Ishikawa (cell line): ENCODE data around the gene KRTAP9-6.

Experiments used
- CEBPB ChIP-seq: IDR thresholded peaks from 2 replicates; pipeline ENCODE4 v1.6.1; 2012
- CREB1 ChIP-seq: IDR thresholded peaks from 2 replicates; pipeline ENCODE4 v1.6.1; 2012; ENCODE audit warnings: low read depth
- EGR1 ChIP-seq: IDR thresholded peaks from 2 replicates; pipeline ENCODE4 v1.6.1; 2012
- EP300 ChIP-seq: IDR thresholded peaks from 2 replicates; pipeline ENCODE4 v1.6.1; 2012; ENCODE audit warnings: borderline replicate concordance
- FOXM1 ChIP-seq: IDR thresholded peaks from 2 replicates; pipeline ENCODE4 v1.6.1; 2012; ENCODE audit warnings: low read depth, borderline replicate concordance
- NFIC ChIP-seq: IDR thresholded peaks from 2 replicates; pipeline ENCODE4 v1.6.1; 2012
- RAD21 ChIP-seq: IDR thresholded peaks from 2 replicates; pipeline ENCODE4 v1.6.1; 2012; ENCODE audit warnings: low read depth
- REST ChIP-seq: IDR thresholded peaks from 2 replicates; pipeline ENCODE4 v1.6.1; 2012; ENCODE audit warnings: low read depth, mild to moderate bottlenecking
- TAF1 ChIP-seq: IDR thresholded peaks from 2 replicates; pipeline ENCODE4 v1.6.1; 2012; ENCODE audit warnings: low read depth, mild to moderate bottlenecking
- TCF12 ChIP-seq: IDR thresholded peaks from 2 replicates; pipeline ENCODE4 v1.6.1; 2012; ENCODE audit warnings: low read depth
- TEAD4 ChIP-seq: IDR thresholded peaks from 2 replicates; pipeline ENCODE4 v1.6.1; 2012
- USF1 ChIP-seq: IDR thresholded peaks from 2 replicates; pipeline ENCODE4 v1.6.1; 2012
- YY1 ChIP-seq: IDR thresholded peaks from 2 replicates; pipeline ENCODE4 v1.6.1; 2012; ENCODE audit warnings: low read depth
- ZBTB7A ChIP-seq: IDR thresholded peaks from 2 replicates; pipeline ENCODE4 v1.6.1; 2012; ENCODE audit warnings: low read depth
- TF ChIP-seq, protein P1 (sequence below): IDR thresholded peaks from 2 replicates; pipeline ENCODE4 v1.6.1; 2012

KRTAP9-6 gene

GRCh38 chr17:41307647-41308046 lies 42.5 kb downstream of the KRTAP9-6 start:
- TF ChIP-seq TAF1 (no peak), TEAD4 (no peak), YY1 (no peak), ZBTB7A (no peak), CEBPB (no peak), NFIC (no peak), TCF12 (no peak), FOXM1 (no peak), RAD21 (no peak)

- no peak for TF ChIP-seq RAD21
- no peak for TF ChIP-seq CEBPB
- TF ChIP-seq EP300: no peak
- no peak for TF ChIP-seq USF1
- TF ChIP-seq TCF12: no peak
- no peak for TF ChIP-seq NFIC
- TF ChIP-seq FOXM1: no peak
- no peak for TF ChIP-seq REST
- TF ChIP-seq TAF1: no peak
- TF ChIP-seq, protein P1, sequence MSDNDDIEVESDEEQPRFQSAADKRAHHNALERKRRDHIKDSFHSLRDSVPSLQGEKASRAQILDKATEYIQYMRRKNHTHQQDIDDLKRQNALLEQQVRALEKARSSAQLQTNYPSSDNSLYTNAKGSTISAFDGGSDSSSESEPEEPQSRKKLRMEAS: no peak
- TF ChIP-seq CREB1: no peak
- TF ChIP-seq TEAD4: no peak
- no peak for TF ChIP-seq EGR1
- TF ChIP-seq YY1: no peak
Measured at GRCh38 chr17:41308251-41308917, 43.2 kb downstream of the KRTAP9-6 start.

- TF ChIP-seq CEBPB: no peak
- TF ChIP-seq RAD21: no peak
- no peak for TF ChIP-seq FOXM1
- no peak for TF ChIP-seq TCF12
- no peak for TF ChIP-seq TAF1
- TF ChIP-seq USF1: no peak
- no peak for TF ChIP-seq YY1
- no peak for TF ChIP-seq REST
- TF ChIP-seq, protein P1: no peak
Measured at GRCh38 chr17:41308918-41309359, 43.8 kb downstream of the KRTAP9-6 start, which contains the start of gene KRTAP16-1. Gene KRTAP16-1, minus strand, starts transcription at chr17:41309309. Its CDS starts 56 bp downstream, at chr17:41309253.

DNA sequence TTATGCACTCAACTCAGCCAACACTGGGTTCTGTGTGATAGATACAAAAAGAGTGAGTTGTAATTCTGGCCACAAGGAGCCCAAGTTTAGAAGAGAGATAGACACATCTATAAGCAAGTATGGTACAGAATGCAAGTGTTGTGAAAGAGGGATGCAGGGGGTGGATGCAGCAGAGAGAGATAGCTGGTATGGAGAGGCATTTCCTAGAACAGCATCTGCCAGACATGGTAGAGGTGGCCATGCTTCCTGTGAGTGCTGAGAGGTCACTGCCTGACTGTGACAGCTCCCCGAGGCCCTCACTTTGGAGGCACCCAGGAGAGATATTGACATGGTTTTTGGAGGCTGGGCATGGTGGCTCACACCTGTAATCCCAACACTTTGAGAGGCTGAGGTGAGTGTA lies 45.9 kb downstream of the KRTAP9-6 start:
- no peak for TF ChIP-seq TCF12
- TF ChIP-seq TAF1: no peak
- no peak for TF ChIP-seq ZBTB7A
- no peak for TF ChIP-seq USF1
- no peak for TF ChIP-seq YY1

DNA sequence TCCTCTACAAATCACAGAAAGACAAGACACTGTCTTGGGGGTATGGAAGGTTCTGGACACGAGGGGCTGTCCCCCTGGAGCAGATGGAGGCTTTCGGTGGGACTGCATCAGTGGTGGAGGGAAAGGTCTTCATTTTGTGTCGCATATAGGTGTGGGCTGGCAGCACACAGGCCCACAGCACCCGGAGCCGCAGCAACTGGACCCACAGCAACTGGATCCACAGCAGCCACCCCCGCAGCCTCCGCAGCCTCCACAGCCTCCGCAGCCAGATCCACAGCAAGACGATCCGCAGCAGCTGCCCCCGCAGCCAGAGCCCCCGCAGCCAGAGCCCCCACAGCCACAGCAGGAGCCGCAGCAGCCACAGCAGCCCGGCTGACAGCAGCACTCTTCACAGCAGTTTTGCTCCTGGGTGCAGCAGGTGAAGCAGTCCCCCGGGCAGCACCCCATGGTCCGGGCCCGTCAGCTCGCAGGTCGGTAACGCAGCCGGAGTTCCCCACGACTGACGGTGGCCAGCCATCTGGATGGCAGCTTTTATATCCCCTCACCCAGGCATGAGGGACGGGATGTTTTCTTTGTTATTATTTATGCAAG lies 50.1 kb downstream of the KRTAP9-6 start, which contains the start of gene KRTAP17-1:
Gene KRTAP17-1, minus strand, starts transcription at position 507 of the 591 bp plus-strand sequence. Its CDS starts 60 bp downstream, at position 447.
- TF ChIP-seq TAF1: no peak
- no peak for TF ChIP-seq TEAD4
- TF ChIP-seq EP300: no peak
- no peak for TF ChIP-seq USF1
- TF ChIP-seq CREB1: no peak
- no peak for TF ChIP-seq NFIC
- TF ChIP-seq YY1: no peak
- TF ChIP-seq, protein P1: no peak
- no peak for TF ChIP-seq FOXM1
- TF ChIP-seq CEBPB: no peak
- TF ChIP-seq TCF12: no peak
- no peak for TF ChIP-seq EGR1
- no peak for TF ChIP-seq ZBTB7A
- TF ChIP-seq REST: no peak
- TF ChIP-seq RAD21: no peak
